H1 (cell line): ENCODE data around the gene GPATCH4. TPM values are rescaled to one million over a fixed set of nuclear protein-coding genes. Genes with fewer than 3 reads are reported as not detected.

Experiments used
- CTCF ChIA-PET: fragments of 300-600 bp; sonication (Branson Sonifier 250); formaldehyde crosslinking; loops from one replicate; lab custom pipeline; 2021; ENCODE audit not compliant: partially characterized antibody; lab: Charles Lee
- POLR2A ChIA-PET: fragments of 300-600 bp; sonication (Branson Sonifier 250); formaldehyde crosslinking; loops from one replicate; lab custom pipeline; 2021; ENCODE audit warnings: inconsistent platforms; ENCODE audit not compliant: partially characterized antibody; lab: Charles Lee
- DNase-seq, 2 experiments: peaks; one replicate each; pipeline versions ENCODE4 v3.0.0 to v3.0.0-alpha.2; 2010 to 2022; ENCODE audit warnings: low spot score in 2 of 2, low read depth in 1 of 2, mixed read lengths in 1 of 2
- FAIRE-seq: peaks from 2 replicates; lab custom pipeline; 2011; peaks lifted over from hg19 to GRCh38; lab: Jason Lieb, UNC
- H2AFZ ChIP-seq: 2 replicates; pipeline ENCODE4 v1.8.1; 2012; ENCODE audit warnings: low read length, inconsistent platforms
- H2AK5ac ChIP-seq: 2 replicates; pipeline ENCODE4 v1.6.1; 2013; ENCODE audit warnings: low read depth, low read length
- H2BK120ac ChIP-seq: replicated peaks from 2 replicates; pipeline ENCODE3; 2013; ENCODE audit warnings: low read depth, low read length, inconsistent platforms
- H2BK12ac ChIP-seq: 2 replicates; pipeline ENCODE4 v1.6.1; 2013; ENCODE audit warnings: low read depth, low read length
- H2BK15ac ChIP-seq: 2 replicates; pipeline ENCODE4 v1.6.1; 2013; ENCODE audit warnings: low read length
- H2BK20ac ChIP-seq: 2 replicates; pipeline ENCODE4 v1.6.1; 2013; ENCODE audit warnings: low read length
- H2BK5ac ChIP-seq: 2 replicates; pipeline ENCODE4 v1.6.1; 2013; ENCODE audit warnings: low read depth, low read length
- H3K14ac ChIP-seq: 2 replicates; pipeline ENCODE4 v1.6.1; 2013; ENCODE audit warnings: inconsistent platforms; ENCODE audit not compliant: insufficient read length
- H3K18ac ChIP-seq: 2 replicates; pipeline ENCODE4 v1.6.1; 2013; ENCODE audit warnings: low read length; ENCODE audit errors: extremely low read depth
- H3K23ac ChIP-seq: 2 replicates; pipeline ENCODE4 v1.6.1; 2013; ENCODE audit warnings: inconsistent platforms; ENCODE audit not compliant: insufficient read length
- H3K23me2 ChIP-seq: 2 replicates; pipeline ENCODE4 v1.6.1; 2013; ENCODE audit warnings: low read depth, low read length
- H3K27ac ChIP-seq: 2 replicates; pipeline ENCODE4 v1.6.1; 2011; ENCODE audit warnings: low read depth, low read length, inconsistent platforms
- H3K27me3 ChIP-seq, 4 experiments: replicated peaks in 1 of 4; 1 replicate in 1 of 4; 2 replicates in 3 of 4; pipeline versions ENCODE4 v1.6.1 to v1.8.1; 2011 to 2013; ENCODE audit warnings: low read length in 3 of 4, mild to moderate bottlenecking in 3 of 4, inconsistent platforms in 2 of 4, mixed read lengths in 2 of 4, moderate library complexity in 1 of 4; ENCODE audit not compliant: control insufficient read depth in 3 of 4, insufficient read depth in 3 of 4; ENCODE audit errors: extremely low read depth in 1 of 4
- H3K36me3 ChIP-seq, 4 experiments: 2 replicates each; pipeline versions ENCODE4 v1.6.1 to v1.8.1; 2011 to 2013; ENCODE audit warnings: mild to moderate bottlenecking in 4 of 4, low read length in 3 of 4, moderate library complexity in 2 of 4, control low read depth in 1 of 4, inconsistent platforms in 1 of 4; ENCODE audit not compliant: insufficient read depth in 4 of 4, control insufficient read depth in 2 of 4
- H3K4ac ChIP-seq: replicated peaks from 2 replicates; pipeline ENCODE3; 2013; ENCODE audit warnings: low read length, low read depth, mixed read lengths, inconsistent platforms; ENCODE audit not compliant: insufficient read length
- H3K4me1 ChIP-seq, 4 experiments: replicated peaks in 1 of 4; 1 replicate in 1 of 4; 2 replicates in 3 of 4; pipeline versions ENCODE4 v1.6.1 to v1.8.1; 2011 to 2013; ENCODE audit warnings: low read length in 3 of 4, inconsistent platforms in 2 of 4, mixed read lengths in 1 of 4; ENCODE audit not compliant: insufficient read depth in 4 of 4, control insufficient read depth in 3 of 4
- H3K4me2 ChIP-seq, 2 experiments: 2 replicates each; pipeline versions ENCODE4 v1.6.1 to v1.8.1; 2011 to 2013; ENCODE audit warnings: low read depth in 2 of 2, low read length in 2 of 2, control low read depth in 1 of 2, inconsistent platforms in 1 of 2, mild to moderate bottlenecking in 1 of 2; ENCODE audit not compliant: insufficient read depth in 1 of 2
- H3K4me3 ChIP-seq, 4 experiments: fragments of 200-600, 300-600 bp in 1 of 4; sonication (generic), shearing (Covaris generic), sonication (Bioruptor Twin) in 1 of 4; 2 replicates each; pipeline versions ENCODE4 v1.5.1 to v1.8.1; 2011 to 2016; ENCODE audit warnings: low read length in 4 of 4, low read depth in 3 of 4, control low read depth in 2 of 4, inconsistent platforms in 2 of 4, mild to moderate bottlenecking in 2 of 4, mixed read lengths in 1 of 4, moderate library complexity in 1 of 4; ENCODE audit not compliant: insufficient read depth in 2 of 4; ENCODE audit errors: extremely low read depth in 1 of 4
- H3K56ac ChIP-seq: replicated peaks from 2 replicates; pipeline ENCODE3; 2013; ENCODE audit warnings: low read depth, mild to moderate bottlenecking, mixed read lengths, low read length, inconsistent platforms; ENCODE audit not compliant: insufficient read length
- H3K79me1 ChIP-seq: 2 replicates; pipeline ENCODE4 v1.6.1; 2013; ENCODE audit warnings: low read depth, low read length, control low read depth
- H3K79me2 ChIP-seq, 2 experiments: 2 replicates each; pipeline versions ENCODE4 v1.6.1 to v1.8.1; 2012 to 2013; ENCODE audit warnings: low read length in 2 of 2, mild to moderate bottlenecking in 2 of 2, inconsistent platforms in 1 of 2; ENCODE audit not compliant: insufficient read depth in 2 of 2, control insufficient read depth in 1 of 2
- H3K9ac ChIP-seq, 4 experiments: replicated peaks in 1 of 4; 1 replicate in 1 of 4; 2 replicates in 3 of 4; pipeline versions ENCODE4 v1.6.1 to v1.8.1; 2011 to 2013; ENCODE audit warnings: low read depth in 3 of 4, low read length in 3 of 4, control low read depth in 2 of 4, mild to moderate bottlenecking in 2 of 4, moderate library complexity in 2 of 4, inconsistent platforms in 1 of 4; ENCODE audit errors: extremely low read depth in 1 of 4
- H3K9me3 ChIP-seq, 2 experiments: 2 replicates each; pipeline versions ENCODE4 v1.6.1 to v1.8.1; 2012 to 2013; ENCODE audit warnings: mild to moderate bottlenecking in 2 of 2, moderate library complexity in 2 of 2, control low read depth in 1 of 2, inconsistent platforms in 1 of 2, low read depth in 1 of 2, low read length in 1 of 2, mixed read lengths in 1 of 2; ENCODE audit not compliant: insufficient read depth in 2 of 2
- H4K20me1 ChIP-seq, 2 experiments: replicated peaks in 1 of 2; 2 replicates each; pipeline versions ENCODE3 to v1.8.1; 2011 to 2013; ENCODE audit warnings: inconsistent platforms in 2 of 2, low read length in 2 of 2, mild to moderate bottlenecking in 1 of 2; ENCODE audit not compliant: insufficient read depth in 2 of 2, control insufficient read depth in 1 of 2
- H4K5ac ChIP-seq: 2 replicates; pipeline ENCODE4 v1.6.1; 2013; ENCODE audit warnings: low read length, low read depth, mixed read lengths, inconsistent platforms; ENCODE audit not compliant: insufficient read length
- H4K8ac ChIP-seq: 2 replicates; pipeline ENCODE4 v1.8.0; 2013; ENCODE audit warnings: mild to moderate bottlenecking, moderate library complexity, low read length, inconsistent platforms; ENCODE audit not compliant: insufficient read depth; ENCODE audit errors: extremely low read depth
- H4K91ac ChIP-seq: replicated peaks from 2 replicates; pipeline ENCODE3; 2013; ENCODE audit warnings: low read length, mixed read lengths, inconsistent platforms; ENCODE audit not compliant: insufficient read length
- CBX8 ChIP-seq: fragments of 300-800, 300-1000 bp; sonication (generic); IDR thresholded peaks from 2 replicates; pipeline ENCODE4 v1.7.1; 2016; ENCODE audit warnings: low read depth, low read length, borderline replicate concordance
- JUN ChIP-seq: IDR thresholded peaks from 2 replicates; pipeline ENCODE4 v1.6.1; 2011; ENCODE audit warnings: low read depth, mild to moderate bottlenecking, improper control_type of control experiment, low read length
- MAX ChIP-seq: IDR thresholded peaks from 2 replicates; pipeline ENCODE4 v1.6.1; 2012; ENCODE audit warnings: inconsistent platforms
- POLR2AphosphoS5 ChIP-seq: IDR thresholded peaks from 2 replicates; pipeline ENCODE4 v1.6.1; 2011; ENCODE audit warnings: low read depth, low read length
- SP4 ChIP-seq: IDR thresholded peaks from 2 replicates; pipeline ENCODE4 v1.6.1; 2012; ENCODE audit warnings: low read length, inconsistent platforms
- SUZ12 ChIP-seq: fragments of 200-600 bp; sonication (generic); IDR thresholded peaks from 2 replicates; pipeline ENCODE4 v1.6.1; 2012; ENCODE audit warnings: mild to moderate bottlenecking, inconsistent platforms, low read length, moderate library complexity, mixed read lengths
- WGBS, 2 experiments: shearing (Covaris generic) in 1 of 2; methylation state at CpG; one replicate each; pipeline versions ENCODE4 v1.1.6 to v1.1.7; 2013 to 2015; ENCODE audit warnings: low lambda C conversion rate in 2 of 2, mixed read lengths in 2 of 2, inconsistent platforms in 1 of 2, low coverage in 1 of 2, missing lambda C conversion rate in 1 of 2; ENCODE audit not compliant: insufficient replicate concordance in 2 of 2, insufficient coverage in 1 of 2, insufficient read length in 1 of 2; ENCODE audit errors: extremely low coverage in 1 of 2, missing lambda C conversion rate in 1 of 2; 5-methylcytosine and 5-hydroxymethylcytosine counted together
- polyA plus RNA-seq, 7 experiments: library from polyadenylated mRNA; depleted of rRNA in 3 of 7; stranded (reverse) in 5 of 7; unstranded in 2 of 7; fragments of >200 nt in 5 of 7; fragments of 200-250 nt in 2 of 7; gene quantifications; 1 replicate in 5 of 7; 2 replicates in 1 of 7; 4 replicates in 1 of 7; pipeline versions ENCODE4 v1.2.1 to v1.2.3, GENCODE V29; 2011 to 2013; ENCODE audit warnings: missing spikeins in 2 of 7, mixed read lengths in 2 of 7
- total RNA-seq: library from RNA; stranded (reverse); fragmentation: NEBNext Ultra II Directional; extraction: Animal tissue kit (Norgen Biotek cat#: 25700); gene quantifications from 2 replicates; pipeline ENCODE4 v1.2.1, GENCODE V29; 2021

The GPATCH4 gene
- total and polyA plus RNA-seq, 2 of the 8 experiments (the other 6 are each of a cell fraction or from before 2014, with no cell fraction given), result 20.5 to 47.9 TPM

DNA sequence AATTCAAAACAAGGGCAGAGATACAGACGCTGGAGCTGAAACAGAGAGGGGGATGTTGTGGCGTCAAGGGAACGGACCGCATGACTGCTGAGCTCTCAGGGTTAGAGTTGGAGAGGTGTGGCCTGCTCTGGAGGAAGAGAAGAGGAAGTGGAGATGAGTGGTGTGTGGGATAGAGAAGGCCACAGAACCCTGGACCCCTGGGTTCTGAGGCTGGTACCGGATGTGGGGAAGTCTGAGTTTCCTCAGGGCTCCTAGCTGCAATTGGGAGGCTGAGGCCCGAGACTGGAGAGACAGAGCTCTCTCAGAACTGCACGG, 42.5 kb upstream of the GPATCH4 start:
- no peak overlapping the region for H3K9ac ChIP-seq
- 0 out of 2 replicates have a peak overlapping the region, but pooled peaks have one; percentile 54 for H2AK5ac ChIP-seq
- WGBS, 2 experiments, result 87% methylated on average over 7 of the region's 7 CpGs; no CpG with 5 or more reads in 1 of the 2 experiments
- FAIRE-seq (no peak), DNase-seq (no peak)
- no peak overlapping the region; the same call in 1 of the 2 replicates for H4K8ac ChIP-seq
- peaks cover 0 to 4% of the 10 kb centered on the region in 2 experiments for H4K20me1 ChIP-seq
- H3K23me2 ChIP-seq, result peaks cover 13% of the 10 kb centered on the region; the same call in 1 of the 2 replicates
- H3K18ac ChIP-seq, result no peak overlapping the region
- H3K23ac ChIP-seq, result no peak overlapping the region
- H4K91ac ChIP-seq, result no peak overlapping the region
- H3K27ac ChIP-seq, result no peak overlapping the region
- H3K14ac ChIP-seq, result no peak overlapping the region
- POLR2A ChIA-PET, result interaction anchor here (0.7 to 3.6 kb wide), 13 partner anchors 9 to 619 kb away, joined by 3 to 22 read pairs (median 4); partner anchors contain the start of gene NES
- H3K4me1 ChIP-seq, result peaks cover 8 to 23% (median 15%) of the 10 kb centered on the region in 4 experiments
- H3K4me2 ChIP-seq, result no peak overlapping the region
- H3K4ac ChIP-seq, result no peak overlapping the region
- CTCF ChIA-PET, result interaction anchor here (0.6 to 43.0 kb wide), 14 partner anchors 8 to 278 kb away, joined by 3 to 868 read pairs (median 6); partner anchors contain the start of genes CRABP2, HAPLN2, MEF2D and NAXE
- H2AFZ ChIP-seq, result no peak overlapping the region
- no peaks in the 10 kb centered on the region for H3K79me2 ChIP-seq
- no peaks in the 10 kb centered on the region for H3K9me3 ChIP-seq
- H2BK120ac ChIP-seq, result no peak overlapping the region
- no peak overlapping the region for H3K56ac ChIP-seq
- no peaks in the 10 kb centered on the region for H3K36me3 ChIP-seq
- no peak overlapping the region for H4K5ac ChIP-seq
- peak overlapping the region; percentile 60; the same call in 1 of the 2 replicates for H2BK12ac ChIP-seq
- H3K79me1 ChIP-seq, result no peaks in the 10 kb centered on the region
- H2BK15ac ChIP-seq, result no peak overlapping the region; the same call in 1 of the 2 replicates
- H2BK5ac ChIP-seq, result no peak overlapping the region
- peaks cover 11 to 86% (median 66%) of the 10 kb centered on the region in 4 experiments for H3K27me3 ChIP-seq
- H3K4me3 ChIP-seq, result no peak overlapping the region
- H2BK20ac ChIP-seq, result no peak overlapping the region
- no peak for TF ChIP-seq CBX8
- TF ChIP-seq MAX, result 0 out of 2 replicates have a peak, but pooled peaks have one; percentile 21
- TF ChIP-seq JUN, result no peak
- TF ChIP-seq SP4, result no peak
- TF ChIP-seq POLR2AphosphoS5, result no peak
- no peak for TF ChIP-seq SUZ12
- TF ChIP-seq, all 59 proteins: peak for 1
